SU-DHL-6 (cell line): ENCODE measurements around the gene MREG.

Experiments used
- CTCF ChIP-seq: fragments of 200-600 bp; sonication (generic); IDR thresholded peaks from one replicate; pipeline ENCODE4 v1.5.1; 2017; ENCODE audit warnings: antibody characterized with exemption, mild to moderate bottlenecking, low read length, moderate library complexity; ENCODE audit not compliant: insufficient read depth, poor library complexity, severe bottlenecking
- EZH2phosphoT487 ChIP-seq: fragments of 200-600 bp; sonication (generic), shearing (Covaris generic); conservative IDR thresholded peaks from 2 replicates; pipeline ENCODE4 v1.6.1; 2018; ENCODE audit warnings: mild to moderate bottlenecking, antibody characterized with exemption, low read length, moderate library complexity, mixed read lengths

GRCh38 chr2:215905691-215906090, 107.7 kb downstream of the MREG start:
- TF ChIP-seq CTCF (no peak), EZH2phosphoT487 (no peak)
